Stromal cell of bone marrow (primary cell): ENCODE results near the gene THOC6.
"Not testable (repeated sequence)": the region's sequence is repeated elsewhere in the genome, so short reads cannot be mapped to it uniquely, and the experiment has no call there.

Experiments used
- DNase-seq: peaks from one replicate; pipeline ENCODE4 v3.0.0-alpha.2; 2012; ENCODE audit warnings: low read depth

The THOC6 gene

DNA sequence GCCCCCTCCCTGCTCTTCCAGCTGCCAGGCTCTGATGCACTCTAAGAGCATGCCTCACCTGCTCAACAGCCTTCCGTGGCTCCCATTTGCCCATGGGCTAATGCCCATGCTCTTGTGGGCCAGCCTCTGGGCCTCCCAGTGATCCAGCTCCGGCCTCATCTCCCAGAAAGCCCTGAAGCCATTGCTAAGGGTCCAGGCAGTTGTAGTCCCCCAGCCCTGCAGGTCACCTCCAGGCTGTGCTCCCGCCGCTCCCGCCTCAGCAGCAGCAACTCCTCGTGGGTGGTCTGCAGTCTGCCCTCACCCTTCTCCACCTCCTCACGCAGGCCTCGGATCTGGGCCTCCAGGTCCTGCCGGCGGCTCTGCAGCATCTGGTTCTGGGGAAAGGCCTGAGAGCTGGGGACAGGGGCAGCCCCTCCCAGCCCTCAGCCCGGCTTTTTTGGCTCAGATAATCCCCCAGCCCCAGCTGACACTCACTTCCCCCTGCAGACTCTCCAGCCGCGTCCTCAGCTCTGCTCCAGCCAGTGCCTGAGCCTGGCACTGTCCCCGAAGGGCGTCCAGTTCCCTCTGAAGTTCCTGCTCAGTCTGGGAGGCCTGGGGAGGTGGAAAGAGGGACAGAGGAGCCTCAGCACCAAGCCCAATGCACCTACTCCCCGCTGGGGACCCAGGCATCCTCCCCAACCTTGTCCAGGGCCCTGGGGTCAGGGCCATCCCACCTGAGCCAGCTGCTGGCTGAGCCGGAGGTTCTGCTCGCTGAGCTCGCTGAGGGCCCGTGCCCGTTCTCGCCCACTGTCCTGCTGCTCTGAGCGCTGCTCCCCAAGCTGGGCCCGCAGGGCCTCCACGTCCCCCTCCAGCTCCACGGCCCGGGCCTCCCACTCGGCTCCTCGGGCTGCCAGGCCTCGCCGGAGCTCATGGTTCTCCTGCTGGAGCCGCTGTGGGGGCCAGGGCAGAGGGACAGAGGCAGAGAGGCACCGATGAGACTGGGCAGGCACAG is 6.7 kb downstream of the THOC6 start:
- DNase-seq, result no peak

DNA sequence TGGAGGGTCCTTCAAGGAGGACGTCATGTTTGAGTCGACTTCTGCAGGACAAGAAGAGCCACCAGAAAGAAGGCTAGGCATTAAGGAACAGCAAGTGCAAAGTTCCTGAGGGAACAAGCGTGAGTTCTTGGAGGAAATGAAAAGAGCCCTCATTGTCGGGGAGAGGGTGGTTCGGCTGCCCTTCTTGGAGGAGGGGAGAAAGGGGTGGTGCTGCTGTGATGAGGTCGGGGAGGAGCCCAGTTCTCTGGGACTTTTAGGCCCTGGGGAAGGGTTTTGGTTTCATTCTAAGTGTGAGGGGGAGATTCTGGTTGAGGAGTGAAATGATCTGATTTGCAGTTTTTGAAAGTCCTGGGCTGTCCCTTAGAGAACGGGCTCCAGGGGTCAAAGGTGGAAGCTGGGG is 8.8 kb downstream of the THOC6 start:
- no peak for DNase-seq

DNA sequence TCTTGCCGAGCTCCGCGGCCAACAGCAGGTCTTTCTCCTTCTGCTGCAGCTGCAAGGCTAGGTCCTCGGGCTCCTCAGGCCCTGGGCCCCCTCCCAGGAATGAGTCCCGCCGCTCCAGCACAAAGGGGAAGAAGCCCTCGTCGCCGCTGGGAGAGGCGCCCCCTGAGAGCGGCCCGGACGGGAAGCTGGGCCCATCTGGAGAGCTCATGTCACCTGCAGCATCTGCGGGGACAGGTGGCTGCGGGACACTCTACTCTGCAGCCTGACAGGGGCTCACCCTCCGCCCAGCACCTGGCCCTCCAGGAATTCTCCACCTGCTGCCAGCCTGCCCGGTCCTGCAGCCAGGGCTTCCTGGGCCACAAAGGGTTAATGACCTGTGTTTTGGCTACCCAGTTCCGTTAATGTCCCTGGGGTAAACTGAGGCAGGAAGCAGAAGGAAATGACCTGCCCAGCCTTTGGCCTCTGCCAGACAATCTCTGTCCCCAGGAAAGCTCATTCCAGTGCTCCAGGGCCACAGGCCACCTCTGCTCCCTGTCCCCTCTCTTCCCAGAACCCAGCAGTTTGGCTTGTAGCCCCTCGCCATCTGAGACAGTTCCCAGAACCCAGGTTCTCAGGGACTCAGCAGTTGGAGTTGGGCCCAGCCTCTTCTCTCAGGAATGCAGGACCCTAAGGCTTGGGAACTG is 11.6 kb downstream of the THOC6 start:
- DNase-seq, result no peak

DNA sequence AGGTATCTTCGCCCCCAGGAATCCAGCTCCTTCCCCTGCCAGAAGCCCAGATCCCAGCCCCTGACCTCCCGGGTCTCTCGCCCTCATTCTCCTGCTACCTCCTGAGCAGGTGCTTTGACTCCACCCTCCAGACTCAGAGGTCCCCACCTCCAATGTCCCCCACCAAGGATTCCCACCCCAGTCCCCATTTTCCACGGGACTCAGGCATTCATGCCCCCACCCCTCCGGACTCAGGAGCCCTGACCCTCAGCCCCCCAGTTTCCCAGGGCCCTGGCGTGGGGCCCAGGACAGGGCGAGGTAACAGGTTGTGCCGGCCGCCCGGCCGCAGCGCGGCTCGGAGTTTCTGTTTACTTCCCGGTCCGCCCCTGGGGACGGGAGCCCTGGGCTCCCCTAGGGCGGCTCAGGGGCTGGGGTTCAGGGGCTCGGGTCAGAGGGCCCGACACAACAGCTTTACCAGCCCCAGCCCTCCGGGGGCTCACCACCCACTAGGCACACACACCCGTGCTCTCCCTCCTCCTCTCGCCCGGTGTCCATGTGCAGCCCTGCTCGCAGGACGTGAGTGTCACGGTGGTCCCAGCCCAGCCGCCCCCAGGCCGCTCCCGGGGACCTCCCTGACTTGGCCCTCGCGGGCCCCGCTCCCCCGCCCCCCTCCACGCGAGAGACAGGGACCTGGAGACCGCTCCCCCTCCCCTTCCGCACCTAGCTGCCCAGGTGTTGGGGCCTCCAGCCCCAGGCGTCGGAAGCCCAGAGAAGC is 12.3 kb downstream of the THOC6 start:
- no peak for DNase-seq

DNA sequence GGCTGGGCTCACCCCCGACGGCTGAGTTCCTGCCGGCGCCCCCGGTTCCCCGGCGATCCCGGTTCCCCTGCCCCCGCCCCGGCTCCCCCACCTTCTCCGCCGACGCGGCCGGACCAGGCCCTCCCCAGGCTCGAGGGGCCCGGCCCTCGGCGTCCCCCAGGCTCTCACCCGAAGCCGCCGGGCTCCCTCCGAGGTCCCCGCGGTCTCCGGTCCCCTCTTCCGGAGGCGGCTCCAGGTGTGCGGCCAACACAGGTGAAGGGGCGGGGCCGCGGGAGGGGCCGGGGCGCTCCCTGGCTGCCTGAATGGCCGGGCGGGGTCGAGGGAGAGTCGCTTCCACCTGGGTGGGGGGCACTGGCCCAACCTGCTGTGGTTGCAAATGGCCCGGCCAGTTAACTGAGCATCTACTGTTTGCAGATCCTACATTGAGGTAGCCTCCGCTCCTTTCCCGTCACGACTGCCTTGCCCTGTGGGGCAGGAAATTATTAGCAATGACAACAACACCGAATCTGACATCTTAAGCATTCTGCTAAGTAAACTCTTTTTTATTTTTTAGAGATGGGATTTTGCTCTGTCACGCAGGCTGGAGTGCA is 13.0 kb downstream of the THOC6 start, which contains the start of gene BICDL2:
Gene BICDL2, minus strand, starts transcription at position 219 of the 590 bp plus-strand sequence. CDS start 1,448 bp downstream, outside the sequence.
- DNase-seq, result no peak

DNA sequence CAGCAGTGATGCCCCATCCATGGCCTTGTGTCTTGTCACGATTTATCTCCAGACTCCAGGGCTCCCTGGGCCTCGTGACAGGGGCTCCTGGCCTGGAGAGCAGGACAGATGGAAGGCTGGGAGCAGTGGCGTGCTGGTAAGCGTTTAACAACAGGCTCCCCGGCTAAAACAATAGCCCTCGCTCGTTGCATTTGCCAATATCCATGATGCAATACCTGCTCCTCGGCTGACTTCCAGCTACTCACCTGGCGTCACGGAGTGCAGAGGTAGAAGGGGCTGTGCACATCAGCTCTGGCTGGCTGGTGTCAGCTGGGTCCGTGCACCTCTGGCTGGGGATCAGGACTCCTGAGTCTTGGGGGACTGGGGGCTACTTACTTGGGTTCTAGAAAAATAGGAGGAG is 14.4 kb downstream of the THOC6 start:
- DNase-seq, result no peak

DNA sequence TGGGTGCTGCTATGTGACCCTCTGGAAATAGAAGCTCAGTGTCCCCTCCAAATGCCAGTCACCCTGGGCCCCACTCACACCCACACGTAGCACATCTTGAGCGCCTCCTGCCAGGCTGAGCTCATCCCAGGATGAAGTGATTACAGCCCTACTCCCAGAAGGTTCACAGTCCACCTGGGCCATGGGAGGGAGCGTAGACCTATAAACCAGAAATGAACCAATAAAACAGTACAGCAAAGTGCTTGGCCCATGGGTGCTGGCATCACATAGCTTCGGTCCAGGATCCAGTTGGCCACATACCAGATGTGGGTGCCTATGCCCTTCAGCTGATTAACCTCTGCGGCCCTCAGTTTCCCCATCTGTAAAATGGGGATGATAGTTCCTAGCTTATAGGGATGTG is 15.1 kb downstream of the THOC6 start:
- no peak for DNase-seq

DNA sequence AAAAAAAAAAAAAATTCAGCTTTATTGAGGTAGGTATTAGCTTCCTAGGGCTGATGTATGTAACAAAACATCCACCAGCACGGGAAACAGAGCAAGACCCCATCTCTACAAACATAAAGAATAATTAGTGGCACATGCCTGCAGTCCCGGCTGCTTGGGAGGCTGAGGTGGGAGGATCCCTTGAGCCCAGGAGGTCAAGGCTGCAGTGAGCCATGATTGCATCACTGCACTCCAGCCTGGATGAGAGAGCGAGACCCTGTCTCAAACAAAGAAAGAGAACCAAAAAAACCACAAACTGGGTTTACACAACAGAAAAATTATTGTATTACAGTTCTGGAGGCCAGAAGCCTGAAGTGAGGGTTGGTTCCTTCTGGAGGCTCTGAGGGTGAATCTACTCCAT is 18.5 kb downstream of the THOC6 start:
- DNase-seq, result no peak

DNA sequence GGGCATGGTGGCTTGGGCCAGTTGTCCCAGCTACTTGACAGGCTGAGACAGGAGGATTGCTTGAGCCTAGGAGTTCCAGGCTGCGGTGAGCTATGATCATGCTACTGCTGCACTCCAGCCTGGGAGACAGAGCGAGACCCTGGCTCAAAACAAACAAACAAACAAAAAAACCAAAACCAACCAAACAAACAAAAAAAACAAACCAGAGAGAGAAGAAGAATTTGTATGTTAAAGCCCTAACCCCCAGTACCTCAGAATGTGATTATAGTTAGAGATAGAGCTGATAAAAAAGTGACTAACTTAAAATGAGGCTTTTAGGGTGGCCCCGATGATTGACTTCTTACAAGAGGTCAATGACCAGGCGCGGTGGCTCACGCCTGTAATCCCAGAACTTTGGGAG is 20.9 kb downstream of the THOC6 start:
- no peak for DNase-seq

DNA sequence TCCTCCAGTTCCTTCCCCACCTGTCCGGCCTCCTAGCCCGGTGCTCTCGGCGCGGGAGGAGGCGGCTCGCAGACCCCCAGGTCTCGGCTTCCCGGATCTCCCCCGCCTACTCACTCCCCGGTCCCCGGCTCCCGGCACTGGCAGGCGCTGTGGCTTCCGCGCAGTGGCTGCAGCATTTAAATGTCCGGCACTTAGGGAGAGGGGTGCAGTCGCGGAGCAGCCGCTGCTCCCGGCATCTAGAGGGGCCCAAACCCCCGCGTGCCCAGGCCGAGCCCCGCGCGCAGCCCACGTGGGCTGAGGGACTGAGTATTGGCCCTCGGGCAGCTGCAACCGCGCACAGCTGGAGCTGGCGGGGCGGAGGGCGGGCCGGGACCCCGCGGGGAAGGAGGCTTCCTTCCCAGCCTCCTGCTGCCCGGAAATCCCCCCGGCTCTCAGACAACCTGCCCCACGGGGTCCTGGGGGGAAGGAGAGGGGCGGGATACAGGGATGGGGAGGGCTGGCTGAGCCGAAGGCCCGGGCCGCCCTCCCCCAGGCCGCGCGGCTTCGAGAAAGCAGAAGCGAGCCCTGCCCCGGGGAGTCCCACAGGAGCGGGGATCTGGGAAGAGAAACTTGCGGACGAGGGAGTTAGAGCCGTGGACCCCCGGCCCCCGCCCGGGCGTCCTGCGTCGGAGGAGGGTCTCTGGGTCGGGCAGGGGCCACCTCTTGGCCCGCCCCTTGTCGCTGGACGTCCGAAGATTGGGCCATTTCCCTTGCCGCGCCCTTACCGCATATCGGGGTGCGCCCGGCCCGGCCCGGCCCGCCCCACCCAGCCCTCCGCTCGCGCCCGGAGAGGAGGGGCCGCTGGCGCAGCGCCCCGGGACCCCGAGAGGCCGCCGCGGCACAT is 22.2 kb downstream of the THOC6 start, which contains the start of gene MMP25:
Gene MMP25, plus strand, starts transcription at position 804 of the 883 bp plus-strand sequence. CDS start 357 bp downstream, outside the sequence.
- no peak for DNase-seq

DNA sequence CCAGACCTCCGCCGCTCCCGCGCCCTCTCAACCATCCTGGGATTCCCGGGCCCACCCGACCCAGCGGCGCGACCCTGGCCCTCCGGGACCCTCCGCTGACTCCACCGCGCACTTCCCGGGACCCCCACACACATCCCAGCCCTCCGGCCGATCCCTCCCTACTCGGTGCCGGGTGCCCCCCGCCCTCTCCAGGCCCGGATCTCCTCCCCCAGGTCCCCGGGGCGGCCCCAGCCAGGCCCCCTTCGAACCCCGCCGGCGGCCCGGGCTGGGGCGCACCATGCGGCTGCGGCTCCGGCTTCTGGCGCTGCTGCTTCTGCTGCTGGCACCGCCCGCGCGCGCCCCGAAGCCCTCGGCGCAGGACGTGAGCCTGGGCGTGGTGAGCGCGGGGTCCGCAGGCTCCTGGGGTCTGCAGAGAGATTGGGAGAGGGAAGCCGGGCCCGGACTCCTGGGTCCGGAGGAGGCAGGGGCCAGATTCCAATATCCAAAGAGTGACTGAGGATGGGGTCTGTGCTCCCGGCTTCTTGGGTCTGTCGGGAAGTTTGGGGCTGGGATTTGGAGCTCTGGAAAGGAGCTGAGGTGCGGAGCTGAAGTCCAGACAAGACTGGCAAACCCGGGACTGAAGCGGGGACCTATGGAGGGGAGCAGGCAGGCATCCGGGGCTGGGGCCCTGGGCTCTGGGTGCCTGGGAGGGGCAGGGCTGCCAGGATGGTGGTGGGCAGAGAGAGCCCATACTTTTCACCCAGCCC is 23.0 kb downstream of the THOC6 start:
- no peak for DNase-seq

DNA sequence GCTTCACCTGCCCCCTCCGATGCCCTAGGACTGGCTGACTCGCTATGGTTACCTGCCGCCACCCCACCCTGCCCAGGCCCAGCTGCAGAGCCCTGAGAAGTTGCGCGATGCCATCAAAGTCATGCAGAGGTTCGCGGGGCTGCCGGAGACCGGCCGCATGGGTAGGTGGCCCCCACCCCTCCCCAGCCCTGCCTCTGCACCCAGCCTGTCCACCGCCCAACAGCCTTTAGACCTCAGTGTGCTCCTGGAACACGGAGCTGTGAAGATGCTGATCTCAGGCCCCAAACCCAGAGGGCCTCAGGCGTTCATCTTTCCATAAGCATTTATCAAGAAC is 23.5 kb downstream of the THOC6 start:
- no peak for DNase-seq

DNA sequence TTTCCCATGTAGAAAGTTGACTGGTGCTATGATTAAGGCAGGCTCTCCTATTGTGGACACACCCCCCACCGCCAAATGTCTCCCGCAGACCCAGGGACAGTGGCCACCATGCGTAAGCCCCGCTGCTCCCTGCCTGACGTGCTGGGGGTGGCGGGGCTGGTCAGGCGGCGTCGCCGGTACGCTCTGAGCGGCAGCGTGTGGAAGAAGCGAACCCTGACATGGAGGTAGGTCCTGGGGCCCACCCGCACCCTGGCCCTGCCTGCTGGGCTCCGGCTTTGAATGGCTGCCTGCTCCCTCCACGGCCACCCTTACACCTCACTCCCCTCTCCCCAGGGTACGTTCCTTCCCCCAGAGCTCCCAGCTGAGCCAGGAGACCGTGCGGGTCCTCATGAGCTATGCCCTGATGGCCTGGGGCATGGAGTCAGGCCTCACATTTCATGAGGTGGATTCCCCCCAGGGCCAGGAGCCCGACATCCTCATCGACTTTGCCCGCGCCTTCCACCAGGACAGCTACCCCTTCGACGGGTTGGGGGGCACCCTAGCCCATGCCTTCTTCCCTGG is 26.2 kb downstream of the THOC6 start:
- DNase-seq, result no peak

DNA sequence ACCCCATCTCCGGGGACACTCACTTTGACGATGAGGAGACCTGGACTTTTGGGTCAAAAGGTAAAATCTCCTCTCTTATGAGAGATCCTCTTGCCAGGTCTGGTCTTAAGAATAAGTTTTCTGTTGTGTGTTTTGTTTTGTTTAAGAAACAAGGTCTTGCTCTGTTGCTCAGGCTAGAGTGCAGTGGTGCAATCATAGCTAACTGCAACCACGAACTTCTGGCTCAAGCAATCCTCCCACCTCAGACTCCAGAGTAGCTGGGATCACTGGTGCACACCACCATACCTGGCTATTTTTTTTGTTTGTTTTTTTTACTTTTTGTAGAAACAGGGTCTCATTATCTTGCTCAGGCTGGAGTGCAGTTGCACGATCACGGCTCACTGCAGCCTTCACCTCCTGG is 26.7 kb downstream of the THOC6 start:
- DNase-seq, result no peak

DNA sequence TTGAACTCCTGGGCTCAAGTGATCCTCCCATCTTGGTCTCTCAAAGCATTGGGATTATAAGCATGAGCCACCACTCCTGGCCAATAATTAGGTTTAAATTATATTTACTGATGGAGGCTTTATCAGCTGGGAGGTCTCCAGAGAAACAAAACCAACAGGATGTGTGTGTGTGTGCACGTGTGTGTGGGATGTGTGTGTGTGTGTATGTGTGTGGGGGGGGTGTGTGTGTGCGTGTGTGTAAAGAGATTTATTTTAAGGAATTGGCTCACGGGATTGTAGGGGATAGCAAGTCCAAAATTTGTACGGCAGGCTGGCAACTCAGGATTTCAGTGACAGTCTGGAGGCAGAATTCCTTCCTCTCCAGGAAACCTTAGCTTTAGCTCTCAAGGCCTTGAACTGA is 27.2 kb downstream of the THOC6 start:
- no peak for DNase-seq

DNA sequence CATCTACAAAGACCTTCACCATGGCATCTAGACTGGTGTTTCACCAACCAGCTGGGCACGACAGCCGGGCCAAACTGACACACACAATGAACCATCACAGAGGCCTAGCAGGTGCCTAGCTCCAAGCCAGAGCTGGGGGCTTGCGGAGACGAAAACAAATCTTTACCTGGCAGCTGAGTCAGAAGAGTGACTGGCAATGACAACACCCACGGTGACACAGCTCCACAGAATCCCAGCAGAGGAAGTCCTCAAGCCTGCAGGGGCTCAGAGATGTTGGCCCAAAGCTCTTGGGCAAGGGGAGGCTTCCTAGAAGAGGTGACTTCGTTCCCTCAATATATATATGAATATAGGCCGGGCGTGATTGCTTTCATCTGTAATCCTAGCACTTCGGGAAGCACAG is 27.7 kb downstream of the THOC6 start:
- no peak for DNase-seq

DNA sequence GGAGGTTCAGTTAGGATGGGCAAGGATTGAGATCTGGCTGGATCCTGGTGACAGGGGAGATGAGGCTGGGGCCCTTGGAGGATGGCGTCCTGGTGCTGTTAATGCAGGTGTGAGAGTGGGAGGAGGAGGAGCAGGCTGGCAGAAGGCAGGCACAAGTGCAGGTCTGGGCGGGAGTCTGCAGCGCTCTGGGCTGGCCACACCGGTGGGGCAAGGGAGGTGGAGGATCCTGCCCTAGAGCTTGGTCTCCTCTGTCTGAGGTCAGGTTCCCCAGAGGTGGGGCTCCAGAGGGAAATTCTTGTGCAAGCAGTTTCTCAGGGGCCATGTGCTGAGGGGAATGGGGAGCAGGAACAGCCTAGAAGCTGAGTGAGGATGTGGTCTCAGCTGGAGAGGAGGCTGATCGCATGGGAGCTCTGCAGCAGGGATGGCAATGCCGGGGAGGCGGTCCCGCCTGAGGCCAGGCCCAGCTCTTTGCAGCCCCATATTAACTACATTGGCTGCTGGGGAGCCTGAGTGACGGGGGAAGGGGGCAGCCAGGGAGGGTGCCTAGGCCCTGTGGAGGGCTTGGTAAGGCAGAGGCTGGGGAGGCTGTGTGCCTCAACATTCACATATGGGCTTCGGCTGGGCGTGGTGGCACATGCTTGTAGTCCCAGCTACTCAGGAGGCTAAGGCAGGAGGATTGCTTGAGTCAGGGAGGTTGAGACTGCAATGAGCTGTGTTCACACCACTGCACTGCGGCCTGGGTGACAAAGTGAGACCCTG is 28.9 kb downstream of the THOC6 start:
- DNase-seq, result not testable (repeated sequence)

DNA sequence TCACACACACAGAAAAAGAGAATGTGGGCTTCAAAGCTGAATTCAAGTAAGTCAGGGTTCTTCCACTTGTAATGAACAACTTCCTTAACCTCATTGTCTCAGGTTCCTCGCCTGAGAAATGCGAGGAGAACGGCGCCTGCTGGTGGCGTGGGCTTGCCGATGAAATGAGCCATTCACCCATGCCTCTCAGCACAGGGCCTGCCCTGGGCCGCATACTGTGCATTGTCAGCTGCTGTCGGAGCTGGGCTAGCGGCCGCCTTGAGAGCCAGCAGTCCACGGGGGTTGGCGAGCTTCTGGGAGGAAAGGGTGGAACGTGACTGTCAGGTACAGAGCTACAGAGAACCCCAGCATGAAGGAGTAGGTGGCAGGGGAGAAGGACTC is 29.5 kb downstream of the THOC6 start:
- DNase-seq, result not testable (repeated sequence)
